Activated CD4-positive, CD25-positive, alpha-beta regulatory T cell treated with anti-CD3 and anti-CD28 coated beads, Interleukin-2, amount 50 U/mL, for 24 hours (primary cell): ENCODE results near the gene ETV2.
"Not testable (repeated sequence)": the region's sequence is repeated elsewhere in the genome, so short reads cannot be mapped to it uniquely, and the experiment has no call there.

ENCODE experiments used
- ATAC-seq, 2 donors: fragments of 150-1000 bp; cut with Tn5 transposase; one replicate each; pipeline ENCODE4 v1.10.0; 2021; ENCODE audit warnings: mild to moderate bottlenecking in 1 of 2, moderate library complexity in 1 of 2

The ETV2 gene

GRCh38 chr19:35628565-35629331 is 12.8 kb upstream of the ETV2 start, which contains the start of gene RBM42:
RBM42 (plus strand) TSS chr19:35629036; CDS start chr19:35629154, 118 bp downstream.
- ATAC-seq: peak; percentile 100

- ATAC-seq: no peak
These were observed 12.3 kb upstream of the ETV2 start for GRCh38 chr19:35629332-35629633.

- ATAC-seq: no peak
These were observed 7.7 kb upstream of the ETV2 start for GRCh38 chr19:35633727-35634440.

GRCh38 chr19:35636651-35637050 is 4.9 kb upstream of the ETV2 start:
- ATAC-seq: no peak

- ATAC-seq: no peak
These were observed 4.4 kb upstream of the ETV2 start for GRCh38 chr19:35637165-35637564.

GRCh38 chr19:35639321-35639639 is 2.3 kb upstream of the ETV2 start:
- ATAC-seq: no peak

GRCh38 chr19:35639863-35640262 is 1.7 kb upstream of the ETV2 start:
- ATAC-seq: no peak

GRCh38 chr19:35642312-35642711 is 767 bp downstream of the ETV2 start:
- ATAC-seq: no peak

- no peak for ATAC-seq
These were observed 1.3 kb downstream of the ETV2 start for GRCh38 chr19:35642798-35643254.

- ATAC-seq: peak; percentile 34 to 44
These were observed 2.0 kb downstream of the ETV2 start for GRCh38 chr19:35643255-35644205.

GRCh38 chr19:35644206-35644986 is 2.9 kb downstream of the ETV2 start:
- peak; percentile 85 to 88 for ATAC-seq

- no peak for ATAC-seq
These were observed 3.6 kb downstream of the ETV2 start for GRCh38 chr19:35644987-35645679.

- no peak for ATAC-seq
These were observed 4.4 kb downstream of the ETV2 start for GRCh38 chr19:35645680-35646511.

- ATAC-seq: peak; percentile 76 to 79
These were observed 6.7 kb downstream of the ETV2 start, which contains the start of gene COX6B1 for GRCh38 chr19:35648017-35648961. COX6B1 (plus strand) TSS chr19:35648323; CDS start chr19:35651244, 2,921 bp downstream.

GRCh38 chr19:35650581-35650980 is 9.0 kb downstream of the ETV2 start:
- ATAC-seq: no peak

- ATAC-seq: not testable (repeated sequence)
These were observed 13.3 kb downstream of the ETV2 start for GRCh38 chr19:35654828-35655227.

GRCh38 chr19:35655600-35655999 is 14.1 kb downstream of the ETV2 start:
- ATAC-seq: no peak

- no peak for ATAC-seq
These were observed 15.2 kb downstream of the ETV2 start for GRCh38 chr19:35656700-35657099.
